Tibial nerve (tissue), 4 donors: Measurements from ENCODE around the gene IQSEC1.

Experiments
- EP300 ChIP-seq, 2 donors: sonication (generic); formaldehyde crosslinking; IDR thresholded peaks; one replicate each; pipeline ENCODE4 v1.6.1; 2017; ENCODE audit warnings: antibody characterized with exemption in 2 of 2, mild to moderate bottlenecking in 1 of 2
- TF ChIP-seq, protein P1 (sequence below), 5 experiments: fragments of 200-600 bp in 3 of 5; fragments of 450-650 bp in 2 of 5; sonication (generic) in 3 of 5; IDR thresholded peaks; one replicate each; pipeline ENCODE4 v1.5.1; 2016 to 2019; ENCODE audit warnings: antibody characterized with exemption in 5 of 5, mild to moderate bottlenecking in 3 of 5, moderate library complexity in 2 of 5

DNA sequence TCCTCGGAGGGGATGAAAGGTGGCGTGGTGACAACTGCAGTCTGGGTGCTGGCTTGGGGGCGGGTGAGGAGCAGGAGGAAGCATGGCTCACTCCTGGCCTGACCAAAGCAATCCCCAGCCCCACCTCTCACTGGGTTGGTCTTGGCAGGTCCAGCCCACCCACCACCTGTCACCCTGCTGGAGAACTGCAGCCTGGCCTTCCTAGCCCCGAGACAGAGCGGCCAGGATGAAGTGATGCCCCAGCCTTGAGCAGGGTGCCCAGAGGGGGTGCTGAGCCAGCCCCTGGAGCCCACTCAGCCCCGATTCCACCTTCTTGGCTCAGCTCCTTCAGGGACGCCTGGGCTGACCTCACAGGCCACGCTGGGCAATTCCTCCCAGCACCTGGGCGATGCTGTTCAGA lies 89.9 kb downstream of the IQSEC1 start:
- TF ChIP-seq, protein P1, sequence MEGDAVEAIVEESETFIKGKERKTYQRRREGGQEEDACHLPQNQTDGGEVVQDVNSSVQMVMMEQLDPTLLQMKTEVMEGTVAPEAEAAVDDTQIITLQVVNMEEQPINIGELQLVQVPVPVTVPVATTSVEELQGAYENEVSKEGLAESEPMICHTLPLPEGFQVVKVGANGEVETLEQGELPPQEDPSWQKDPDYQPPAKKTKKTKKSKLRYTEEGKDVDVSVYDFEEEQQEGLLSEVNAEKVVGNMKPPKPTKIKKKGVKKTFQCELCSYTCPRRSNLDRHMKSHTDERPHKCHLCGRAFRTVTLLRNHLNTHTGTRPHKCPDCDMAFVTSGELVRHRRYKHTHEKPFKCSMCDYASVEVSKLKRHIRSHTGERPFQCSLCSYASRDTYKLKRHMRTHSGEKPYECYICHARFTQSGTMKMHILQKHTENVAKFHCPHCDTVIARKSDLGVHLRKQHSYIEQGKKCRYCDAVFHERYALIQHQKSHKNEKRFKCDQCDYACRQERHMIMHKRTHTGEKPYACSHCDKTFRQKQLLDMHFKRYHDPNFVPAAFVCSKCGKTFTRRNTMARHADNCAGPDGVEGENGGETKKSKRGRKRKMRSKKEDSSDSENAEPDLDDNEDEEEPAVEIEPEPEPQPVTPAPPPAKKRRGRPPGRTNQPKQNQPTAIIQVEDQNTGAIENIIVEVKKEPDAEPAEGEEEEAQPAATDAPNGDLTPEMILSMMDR (IDR thresholded peaks at IDR 0.05) = no peak
- no peak for TF ChIP-seq EP300 (IDR thresholded peaks at IDR 0.05)
